Measurements from ENCODE around the gene UGCG.
"Not testable (repeated sequence)": the region's sequence is repeated elsewhere in the genome, so short reads cannot be mapped to it uniquely, and the experiment has no call there.

The UGCG gene

GRCh38 chr9:111891910-111892499, 4.6 kb upstream of the UGCG start:
- DNase-seq, result no peak

- peak; percentile 83 for DNase-seq
Measured at GRCh38 chr9:111896942-111897600, 457 bp downstream of the UGCG start.

GRCh38 chr9:111897601-111898137, 1.1 kb downstream of the UGCG start:
- no peak for DNase-seq

- DNase-seq, result no peak
Measured at GRCh38 chr9:111898331-111899096, 1.9 kb downstream of the UGCG start.

- DNase-seq, result no peak
Measured at GRCh38 chr9:111900151-111900857, 3.7 kb downstream of the UGCG start.

- no peak for DNase-seq
Measured at GRCh38 chr9:111900858-111901612, 4.4 kb downstream of the UGCG start.

GRCh38 chr9:111902391-111903139, 6.0 kb downstream of the UGCG start:
- DNase-seq, result no peak

GRCh38 chr9:111903535-111903934, 6.9 kb downstream of the UGCG start:
- not testable (repeated sequence) for DNase-seq

GRCh38 chr9:111904026-111904425, 7.4 kb downstream of the UGCG start:
- no peak for DNase-seq

GRCh38 chr9:111904891-111905291, 8.3 kb downstream of the UGCG start:
- DNase-seq, result no peak

- no peak for DNase-seq
Measured at GRCh38 chr9:111907147-111907546, 10.5 kb downstream of the UGCG start.

GRCh38 chr9:111909444-111909843, 12.8 kb downstream of the UGCG start:
- no peak for DNase-seq

GRCh38 chr9:111910428-111910827, 13.8 kb downstream of the UGCG start:
- DNase-seq, result no peak

GRCh38 chr9:111913159-111913558, 16.5 kb downstream of the UGCG start:
- no peak for DNase-seq

- DNase-seq, result no peak
Measured at GRCh38 chr9:111914749-111915424, 18.3 kb downstream of the UGCG start.

GRCh38 chr9:111915425-111915758, 18.8 kb downstream of the UGCG start:
- DNase-seq, result no peak

- DNase-seq, result no peak
Measured at GRCh38 chr9:111916234-111916645, 19.6 kb downstream of the UGCG start.

GRCh38 chr9:111917201-111917600, 20.6 kb downstream of the UGCG start:
- DNase-seq, result no peak

- DNase-seq, result no peak
Measured at GRCh38 chr9:111917980-111918379, 21.4 kb downstream of the UGCG start.

GRCh38 chr9:111919875-111920274, 23.3 kb downstream of the UGCG start:
- no peak for DNase-seq

- no peak for DNase-seq
Measured at GRCh38 chr9:111920531-111920930, 23.9 kb downstream of the UGCG start.

Data from femur (tissue), 1 donor.